ENCODE measurements around the gene MRLN. TPM values are rescaled to one million over a fixed set of nuclear protein-coding genes. Genes with fewer than 3 reads are reported as not detected.
"Not testable (repeated sequence)": the region's sequence is repeated elsewhere in the genome, so short reads cannot be mapped to it uniquely, and the experiment has no call there.

MRLN gene
- total RNA-seq, 2 experiments from 2014 or later = not detected

DNA sequence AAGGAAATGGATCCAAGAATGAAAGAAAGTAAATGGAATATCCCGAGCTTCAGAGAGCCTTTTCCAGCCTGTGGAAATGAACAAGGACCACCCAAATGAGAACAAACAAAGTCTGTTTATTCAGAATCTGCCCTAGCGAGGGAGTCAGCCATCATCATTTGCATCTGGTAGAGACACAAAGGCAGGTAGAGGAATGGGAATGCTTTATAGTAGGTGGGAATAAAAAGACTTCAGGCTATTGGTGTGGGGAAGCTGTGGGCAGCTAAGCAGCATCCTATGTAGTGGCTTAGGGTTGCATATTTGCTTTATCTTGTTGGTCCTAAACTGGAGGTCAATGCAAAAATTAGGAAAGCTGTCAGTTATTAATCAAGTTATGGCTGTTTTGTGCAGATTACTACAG is 9.2 kb upstream of the MRLN start:
- H3K9me3 Mint-ChIP-seq = peaks cover 7% of the 10 kb centered on the region
- no peaks in the 10 kb centered on the region for H3K4me1 Mint-ChIP-seq
- H3K27ac Mint-ChIP-seq = no peak overlapping the region
- no peaks in the 10 kb centered on the region for H3K36me3 Mint-ChIP-seq
- no peaks in the 10 kb centered on the region for H3K27me3 Mint-ChIP-seq
- no peak overlapping the region for H3K4me3 Mint-ChIP-seq
- DNase-seq = no peak

DNA sequence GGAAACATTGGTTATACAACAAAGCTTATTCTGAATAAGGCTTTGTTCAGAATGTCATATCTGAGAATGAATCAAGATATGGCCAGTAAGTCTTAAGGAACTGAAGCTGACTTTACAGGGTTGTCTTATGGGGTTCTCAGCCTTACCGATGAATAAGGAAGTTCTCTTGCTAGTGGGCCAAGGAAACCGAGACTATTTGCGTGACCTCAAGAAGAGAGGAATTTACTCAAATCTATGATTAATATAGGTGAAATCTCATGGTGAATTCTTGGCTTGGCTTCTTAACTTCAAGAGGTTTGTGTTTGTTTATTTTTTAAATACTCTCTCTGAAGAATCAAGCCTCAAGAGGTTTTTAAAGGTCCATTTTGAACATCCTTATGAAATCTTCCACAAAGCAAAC is 4.7 kb upstream of the MRLN start:
- Mint-ChIP-seq H3K27ac (no peak overlapping the region), H3K4me3 (no peak overlapping the region), H3K27me3 (no peaks in the 10 kb centered on the region), H3K36me3 (no peaks in the 10 kb centered on the region), H3K4me1 (no peaks in the 10 kb centered on the region), H3K9me3 (peaks cover 7% of the 10 kb centered on the region)
- DNase-seq = no peak

DNA sequence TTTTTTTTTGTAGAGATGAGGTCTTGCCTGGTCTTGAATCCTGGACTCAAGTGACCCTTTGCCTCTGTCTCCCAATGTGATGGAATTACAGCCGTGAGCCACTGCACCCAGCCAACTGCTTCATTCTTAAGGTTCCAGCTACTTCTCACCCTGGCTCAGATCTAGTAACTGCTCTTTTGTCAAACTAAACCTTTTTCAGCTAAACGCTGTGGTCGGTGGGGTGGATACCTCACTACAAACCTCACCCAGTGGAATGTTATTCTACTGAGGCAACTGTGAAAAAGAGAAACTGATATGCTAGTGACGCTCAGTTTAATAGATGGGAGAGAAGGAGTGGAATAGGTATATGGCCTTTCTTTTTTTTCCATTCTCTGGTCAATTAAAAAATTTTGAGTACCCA is 1.7 kb upstream of the MRLN start:
- Mint-ChIP-seq H3K4me1 (no peaks in the 10 kb centered on the region), H3K27ac (no peak overlapping the region), H3K9me3 (no peaks in the 10 kb centered on the region), H3K4me3 (no peak overlapping the region), H3K27me3 (peaks cover 18% of the 10 kb centered on the region), H3K36me3 (no peaks in the 10 kb centered on the region)
- DNase-seq = no peak

DNA sequence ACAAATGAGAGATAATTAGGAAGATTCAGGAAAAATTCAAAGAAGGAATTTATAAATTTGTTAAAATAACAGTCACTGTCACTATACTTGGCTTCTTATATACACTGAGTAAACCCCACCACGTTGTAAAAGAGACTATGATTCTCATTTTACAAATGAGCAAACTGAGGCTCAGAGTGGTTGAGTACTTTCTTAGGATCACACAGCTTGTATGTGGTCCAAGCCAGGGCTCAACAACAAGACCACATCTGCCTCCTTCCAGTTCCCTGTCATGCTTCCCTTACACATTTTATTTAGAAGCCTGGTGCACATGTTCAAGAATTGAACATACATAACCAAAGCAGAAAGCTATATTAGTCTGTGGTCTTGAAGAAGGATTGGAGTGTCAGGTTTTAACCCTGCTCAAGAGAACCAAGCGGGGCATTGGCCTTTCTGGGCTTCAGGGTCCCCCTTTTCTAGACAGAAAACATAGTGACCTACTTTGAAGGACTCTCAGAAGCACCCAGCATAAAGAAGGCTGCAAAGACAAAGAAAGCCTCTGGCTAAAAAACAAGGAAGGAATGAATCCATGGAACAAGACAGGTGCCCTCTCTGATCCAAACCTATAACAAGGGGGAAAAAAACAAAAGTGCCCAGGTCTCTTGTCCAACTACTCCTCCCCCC is 846 bp downstream of the MRLN start:
- Mint-ChIP-seq H3K4me1 (no peaks in the 10 kb centered on the region), H3K27me3 (peaks cover 23% of the 10 kb centered on the region), H3K36me3 (no peaks in the 10 kb centered on the region), H3K27ac (no peak overlapping the region), H3K4me3 (no peak overlapping the region), H3K9me3 (no peaks in the 10 kb centered on the region)
- no peak for DNase-seq

DNA sequence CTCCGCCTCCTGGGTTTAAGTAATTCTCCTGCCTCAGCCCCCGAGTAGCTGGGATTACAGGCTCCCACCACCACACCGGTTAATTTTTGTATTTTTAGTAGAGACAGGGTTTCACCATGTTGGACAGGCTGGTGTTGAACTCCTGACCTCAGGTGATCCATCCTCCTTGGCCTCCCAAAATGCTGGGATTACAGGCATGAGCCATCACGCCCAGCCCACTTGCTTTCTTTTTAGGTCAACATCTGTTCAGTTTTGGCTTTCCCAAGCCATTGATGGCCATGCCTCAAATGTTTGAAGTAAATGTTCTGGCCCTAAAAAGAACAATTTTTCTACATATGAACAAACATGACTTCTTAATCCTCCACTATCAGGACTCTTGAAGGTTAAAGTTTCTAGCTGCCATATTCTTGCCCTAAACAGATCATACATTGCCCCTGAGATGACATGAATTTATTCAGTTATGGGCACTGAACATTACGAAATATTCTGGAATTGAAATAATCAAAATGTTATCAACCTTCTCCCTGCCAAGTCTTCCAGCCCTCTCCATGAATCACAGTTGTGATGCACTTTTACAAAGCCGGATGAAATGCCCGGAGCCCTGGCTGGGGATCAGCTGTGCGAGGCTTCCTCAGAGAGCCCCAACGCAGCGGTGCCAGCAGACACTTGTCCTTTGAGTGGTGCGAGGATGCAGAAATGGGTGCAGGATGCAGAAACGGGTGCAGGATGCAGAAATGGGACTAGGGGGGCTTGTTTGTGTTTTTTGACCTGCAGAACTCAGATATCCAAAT is 2.9 kb downstream of the MRLN start:
- Mint-ChIP-seq H3K27me3 (peaks cover 27% of the 10 kb centered on the region), H3K4me3 (no peak overlapping the region), H3K9me3 (no peaks in the 10 kb centered on the region), H3K36me3 (no peaks in the 10 kb centered on the region), H3K27ac (no peak overlapping the region), H3K4me1 (no peaks in the 10 kb centered on the region)
- no peak for DNase-seq

DNA sequence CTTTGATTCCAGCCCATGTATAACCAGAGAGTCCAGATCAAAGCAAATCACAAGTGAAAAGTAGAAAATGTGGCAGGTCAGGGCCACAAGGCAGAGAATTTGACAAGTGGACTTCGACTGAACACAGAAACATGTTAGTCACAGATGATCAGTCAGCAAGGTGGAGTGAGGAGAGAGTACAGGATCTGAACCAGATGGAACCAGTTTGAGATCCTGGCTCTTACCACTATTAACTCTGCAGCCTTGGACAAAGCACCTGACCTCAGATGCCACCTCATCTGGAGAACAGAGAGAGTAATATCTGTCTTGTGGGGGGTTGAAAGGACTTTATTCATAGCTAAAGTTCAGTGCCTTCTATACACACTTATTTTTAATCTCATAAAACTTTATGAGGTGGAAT is 4.4 kb downstream of the MRLN start:
- H3K4me3 Mint-ChIP-seq = no peak overlapping the region
- H3K36me3 Mint-ChIP-seq = no peaks in the 10 kb centered on the region
- no peak for DNase-seq

DNA sequence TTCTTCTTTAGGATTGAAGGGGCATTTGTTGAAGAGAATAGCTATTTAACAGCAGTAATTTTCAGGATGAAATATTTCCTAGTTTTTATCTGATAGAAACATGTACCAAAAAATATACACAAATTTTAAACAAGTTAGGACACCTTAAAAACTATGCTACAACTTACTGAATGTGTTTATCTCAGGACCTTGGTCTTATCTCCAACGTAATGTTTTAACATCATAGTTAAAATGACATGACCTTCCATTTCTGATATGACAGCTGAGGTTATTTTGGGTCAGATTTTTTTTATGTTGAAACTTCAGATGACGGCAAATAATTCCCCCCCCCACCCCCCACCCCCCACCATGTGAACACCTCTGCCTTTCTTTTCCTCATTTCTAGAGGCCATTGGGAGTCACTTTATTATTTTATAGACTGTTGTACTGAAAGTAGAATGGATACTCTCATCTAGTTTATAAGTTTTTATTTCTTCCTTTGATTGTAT is 8.0 kb downstream of the MRLN start:
- Mint-ChIP-seq H3K4me1 (no peaks in the 10 kb centered on the region), H3K9me3 (peaks cover 4% of the 10 kb centered on the region), H3K36me3 (no peaks in the 10 kb centered on the region), H3K27me3 (peaks cover 9% of the 10 kb centered on the region), H3K4me3 (no peak overlapping the region), H3K27ac (no peak overlapping the region)
- DNase-seq = no peak

More for the DNA sequence above, 4.4 kb downstream of the MRLN start:
- Mint-ChIP-seq H3K27me3 (peaks cover 27% of the 10 kb centered on the region), H3K4me1 (no peaks in the 10 kb centered on the region), H3K9me3 (peaks cover 3% of the 10 kb centered on the region), H3K27ac (no peak overlapping the region)

DNA sequence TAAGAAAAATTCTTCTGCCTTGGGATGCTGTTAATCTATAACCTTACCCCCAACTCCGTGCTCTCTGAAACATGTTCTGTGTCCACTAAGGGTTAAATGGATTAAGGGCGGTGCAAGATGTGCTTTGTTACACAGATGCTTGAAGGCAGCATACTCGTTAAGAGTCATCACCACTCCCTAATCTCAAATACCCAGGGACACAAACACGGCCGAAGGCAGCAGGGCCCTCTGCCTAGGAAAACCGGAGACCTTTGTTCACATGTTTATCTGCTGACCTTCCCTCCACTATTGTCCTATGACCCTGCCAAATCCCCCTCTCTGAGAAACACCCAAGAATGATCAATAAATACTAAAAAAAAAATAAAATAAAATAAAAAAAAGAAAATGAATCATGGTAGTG is 8.5 kb downstream of the MRLN start:
- DNase-seq, H3K27me3 Mint-ChIP-seq, H3K9me3 Mint-ChIP-seq, H3K36me3 Mint-ChIP-seq, H3K4me1 Mint-ChIP-seq, H3K27ac Mint-ChIP-seq, H3K4me3 Mint-ChIP-seq: not testable (repeated sequence)

DNA sequence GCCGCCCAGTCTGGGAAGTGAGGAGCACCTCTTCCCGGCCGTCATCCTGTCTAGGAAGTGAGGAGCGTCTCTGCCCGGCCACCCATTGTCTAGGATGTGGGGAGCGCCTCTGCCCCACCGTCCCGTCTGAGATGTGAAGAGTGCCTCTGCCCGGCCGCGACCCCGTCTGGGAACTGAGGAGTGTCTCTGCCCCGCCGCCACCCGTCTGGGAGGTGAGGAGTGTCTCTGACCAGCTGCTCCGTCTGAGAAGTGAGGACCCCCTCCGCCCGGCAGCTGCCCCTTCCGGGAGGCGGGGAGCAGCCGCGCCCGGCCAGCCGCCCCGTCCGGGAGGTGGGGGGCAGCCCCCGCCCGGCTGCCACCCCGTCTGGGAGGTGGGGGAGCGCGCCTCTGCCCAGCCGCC is 9.1 kb downstream of the MRLN start:
- not testable (repeated sequence) for DNase-seq, H3K9me3 Mint-ChIP-seq, H3K27ac Mint-ChIP-seq, H3K27me3 Mint-ChIP-seq, H3K4me3 Mint-ChIP-seq, H3K36me3 Mint-ChIP-seq, H3K4me1 Mint-ChIP-seq

DNA sequence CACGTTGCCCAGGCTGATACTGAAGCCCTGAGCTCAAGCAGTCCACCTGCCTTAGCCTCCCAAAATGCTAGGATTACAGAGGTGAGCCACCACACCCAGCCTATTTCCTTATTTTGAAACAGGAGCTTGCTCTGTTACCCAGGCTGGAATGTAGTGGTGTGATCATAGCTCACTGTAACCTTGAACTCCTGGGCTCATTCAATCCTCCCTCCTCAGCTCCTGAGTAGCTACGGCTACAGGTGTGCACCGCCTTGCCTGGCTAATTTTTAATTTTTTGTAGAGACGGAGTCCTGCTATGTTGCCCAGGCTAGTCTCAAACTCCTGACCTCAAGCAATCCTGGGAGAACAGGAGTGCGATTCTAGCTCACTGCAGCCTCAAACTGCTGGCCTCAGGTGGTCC is 11.7 kb downstream of the MRLN start:
- H3K9me3 Mint-ChIP-seq = peaks cover 4% of the 10 kb centered on the region
- no peaks in the 10 kb centered on the region for H3K4me1 Mint-ChIP-seq
- DNase-seq = no peak
- H3K27me3 Mint-ChIP-seq = peaks cover 9% of the 10 kb centered on the region
- no peaks in the 10 kb centered on the region for H3K36me3 Mint-ChIP-seq
- H3K4me3 Mint-ChIP-seq = no peak overlapping the region
- H3K27ac Mint-ChIP-seq = no peak overlapping the region

DNA sequence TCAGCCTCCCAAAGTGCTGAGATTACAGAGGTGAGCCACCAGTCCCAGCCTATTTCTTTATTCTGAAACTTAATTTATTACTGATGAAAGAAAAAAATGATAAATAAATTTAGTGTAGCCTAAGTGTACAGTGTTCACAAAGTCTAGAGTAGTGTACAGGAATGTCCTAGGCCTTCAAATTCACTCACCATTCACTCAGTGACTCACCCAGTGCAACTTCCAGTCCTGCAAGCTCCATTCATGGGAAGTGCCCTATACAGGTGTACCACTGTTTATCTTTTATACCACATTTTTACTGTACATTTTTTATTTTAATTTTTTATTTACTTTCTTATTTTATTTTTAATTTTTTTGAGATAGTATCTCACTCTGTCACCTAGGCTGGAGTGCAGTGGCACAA is 12.2 kb downstream of the MRLN start:
- H3K27me3 Mint-ChIP-seq = peaks cover 9% of the 10 kb centered on the region
- peaks cover 4% of the 10 kb centered on the region for H3K9me3 Mint-ChIP-seq
- H3K27ac Mint-ChIP-seq = no peak overlapping the region

DNA sequence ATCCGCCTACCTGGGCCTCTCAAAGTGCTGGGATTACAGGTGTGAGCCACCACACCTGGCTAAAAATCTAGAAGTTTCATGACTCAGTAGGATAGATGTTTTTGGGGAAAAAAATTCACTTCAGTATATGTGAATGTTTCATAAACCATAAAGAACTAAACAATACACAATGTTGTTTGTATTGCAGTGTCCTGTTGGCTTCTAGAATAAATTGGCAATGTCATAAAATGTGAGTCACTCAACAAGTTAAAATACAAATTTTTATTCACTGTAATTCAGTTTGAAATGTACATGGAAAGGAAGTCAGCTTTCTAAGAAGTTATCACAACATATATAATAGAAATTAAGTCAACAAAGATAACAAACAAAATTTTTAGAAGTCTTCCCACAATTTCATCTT is 16.5 kb downstream of the MRLN start:
- no peaks in the 10 kb centered on the region for H3K36me3 Mint-ChIP-seq
- no peaks in the 10 kb centered on the region for H3K4me1 Mint-ChIP-seq
- H3K27ac Mint-ChIP-seq = no peak overlapping the region
- peaks cover 9% of the 10 kb centered on the region for H3K27me3 Mint-ChIP-seq
- no peak overlapping the region for H3K4me3 Mint-ChIP-seq
- no peaks in the 10 kb centered on the region for H3K9me3 Mint-ChIP-seq
- DNase-seq = no peak

More for the DNA sequence above, 12.2 kb downstream of the MRLN start:
- no peaks in the 10 kb centered on the region for H3K4me1 Mint-ChIP-seq
- H3K4me3 Mint-ChIP-seq = no peak overlapping the region
- H3K36me3 Mint-ChIP-seq = no peaks in the 10 kb centered on the region
- no peak for DNase-seq

DNA sequence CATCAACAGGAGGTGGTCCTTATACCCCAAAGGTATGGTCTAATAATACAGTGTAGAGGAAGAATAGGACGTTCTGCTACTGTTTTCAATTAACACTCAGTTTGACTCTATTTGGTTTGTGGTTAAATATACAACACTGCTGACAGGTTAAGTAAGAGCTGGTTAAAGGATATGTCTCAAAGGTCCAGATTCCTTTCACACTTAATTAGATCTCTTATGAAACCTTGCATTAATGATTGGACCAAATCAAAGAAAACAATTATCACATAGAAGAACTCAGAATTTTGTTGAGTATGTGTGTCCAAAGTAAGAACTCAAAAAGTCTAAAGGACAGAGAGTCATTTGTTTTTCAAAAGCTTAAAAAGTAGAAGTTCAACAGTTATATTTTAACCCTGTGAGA is 18.0 kb downstream of the MRLN start:
- H3K4me3 Mint-ChIP-seq = no peak overlapping the region
- H3K36me3 Mint-ChIP-seq = no peaks in the 10 kb centered on the region
- H3K27me3 Mint-ChIP-seq = peaks cover 9% of the 10 kb centered on the region
- no peaks in the 10 kb centered on the region for H3K4me1 Mint-ChIP-seq
- H3K27ac Mint-ChIP-seq = no peak overlapping the region
- no peak for DNase-seq
- no peaks in the 10 kb centered on the region for H3K9me3 Mint-ChIP-seq

DNA sequence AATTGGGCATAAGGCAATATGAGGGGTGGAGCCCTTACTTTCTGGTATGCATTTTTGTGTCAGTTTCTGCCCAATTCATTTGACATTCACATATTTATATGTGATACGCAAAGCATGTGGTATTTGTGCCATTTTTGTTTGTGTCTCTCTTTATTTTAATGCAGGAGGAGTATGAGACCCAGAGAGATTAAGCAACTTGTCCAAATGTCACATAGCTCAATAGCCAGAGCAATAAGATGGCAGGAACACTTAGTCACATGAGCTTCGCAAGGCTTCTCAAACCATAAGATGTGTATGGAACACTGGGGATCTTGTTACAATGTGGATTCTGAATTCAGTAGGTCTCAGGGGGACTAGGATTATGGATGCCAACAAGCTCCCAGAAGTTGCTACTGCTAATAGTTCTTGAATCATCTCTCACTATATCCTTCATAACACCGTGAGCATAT is 19.2 kb downstream of the MRLN start:
- Mint-ChIP-seq H3K4me3 (no peak overlapping the region), H3K36me3 (no peaks in the 10 kb centered on the region), H3K27me3 (peaks cover 9% of the 10 kb centered on the region), H3K4me1 (no peaks in the 10 kb centered on the region), H3K9me3 (no peaks in the 10 kb centered on the region), H3K27ac (no peak overlapping the region)
- no peak for DNase-seq

DNA sequence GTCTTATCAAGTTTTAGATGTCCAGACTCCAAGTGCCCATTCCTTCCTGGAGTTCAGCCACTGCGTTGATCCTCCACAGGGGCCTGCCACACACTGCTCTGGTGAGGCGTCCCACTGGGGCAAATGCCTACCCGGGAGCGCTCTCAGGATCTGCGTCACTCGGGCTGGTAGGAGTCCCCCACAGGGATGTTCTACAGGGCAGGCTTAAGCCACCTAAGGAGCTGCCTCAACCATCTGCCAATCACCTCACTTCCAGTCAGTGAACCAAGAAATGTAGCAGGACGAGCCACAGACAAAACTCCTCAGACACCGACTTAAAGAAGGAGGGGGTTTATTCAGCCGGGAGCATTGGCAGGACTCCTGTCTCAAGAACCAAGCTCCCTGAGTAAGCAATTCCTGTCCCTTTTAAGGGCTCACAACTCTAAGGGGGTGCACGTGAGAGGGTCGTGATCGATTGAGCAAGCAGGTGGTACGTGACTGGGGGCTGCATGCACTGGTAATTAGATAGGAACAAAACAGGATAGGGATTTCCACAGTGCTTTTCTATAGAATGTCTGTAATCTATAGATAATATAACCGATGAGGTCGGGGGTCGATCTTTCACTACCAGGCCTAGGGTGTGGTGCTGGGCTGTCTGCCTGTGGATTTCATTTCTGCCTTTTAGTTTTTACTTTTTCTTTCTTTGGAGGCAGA is 19.8 kb downstream of the MRLN start:
- H3K27me3 Mint-ChIP-seq, H3K36me3 Mint-ChIP-seq, H3K4me3 Mint-ChIP-seq, H3K9me3 Mint-ChIP-seq, H3K4me1 Mint-ChIP-seq, DNase-seq, H3K27ac Mint-ChIP-seq: not testable (repeated sequence)
